Putamen (tissue), 1 donor: ENCODE data around the gene EIF3B.
A peak's percentile ranks its signal among the peaks of the same experiment; 100 is the strongest.
"Not testable (repeated sequence)": the region's sequence is repeated elsewhere in the genome, so short reads cannot be mapped to it uniquely, and the experiment has no call there.

Source experiments
- DNase-seq: peaks from one replicate; pipeline ENCODE4 v3.0.0-alpha.2; 2016; ENCODE audit warnings: low spot score

EIF3B gene

DNA sequence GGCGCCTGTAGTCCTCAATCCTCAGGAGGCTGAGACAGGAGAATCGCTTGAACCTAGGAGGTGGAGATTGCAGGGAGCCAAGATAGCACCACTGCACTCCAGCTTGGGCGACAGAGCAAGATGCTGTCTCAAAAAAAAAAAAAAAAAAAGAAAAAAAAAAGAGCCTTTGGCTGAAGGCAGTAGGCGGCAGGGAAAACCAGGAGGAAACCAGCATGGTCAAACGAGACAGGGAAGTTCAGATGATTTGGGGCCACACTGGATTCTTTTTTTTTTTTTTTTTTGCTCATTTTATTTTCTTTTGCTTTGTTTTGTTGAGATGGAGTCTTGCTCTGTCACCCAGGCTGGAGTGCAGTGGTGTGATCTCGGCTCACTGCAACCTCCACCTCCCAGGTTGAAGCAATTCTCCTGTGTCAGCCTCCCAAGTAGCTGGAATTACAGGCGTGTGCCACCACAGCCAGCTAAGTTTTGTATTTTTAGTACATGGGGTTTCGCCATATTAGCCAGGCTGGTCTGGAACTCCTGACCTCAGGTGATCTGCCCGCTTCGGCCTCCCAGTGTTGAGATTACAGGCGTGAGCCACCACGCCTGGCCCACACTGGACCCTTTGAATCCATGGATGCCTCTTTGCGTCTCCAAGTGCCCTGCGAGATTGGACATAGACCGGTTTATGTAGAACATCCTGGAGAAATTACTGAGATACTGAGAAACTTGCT, 7.1 kb upstream of the EIF3B start:
- not testable (repeated sequence) for DNase-seq

- no peak for DNase-seq
Observed at GRCh38 chr7:2350055-2350454, 4.6 kb upstream of the EIF3B start.

- DNase-seq: no peak
Observed at GRCh38 chr7:2350861-2351260, 3.8 kb upstream of the EIF3B start.

- DNase-seq: no peak
Observed at GRCh38 chr7:2353113-2353935, 1.3 kb upstream of the EIF3B start.

DNA sequence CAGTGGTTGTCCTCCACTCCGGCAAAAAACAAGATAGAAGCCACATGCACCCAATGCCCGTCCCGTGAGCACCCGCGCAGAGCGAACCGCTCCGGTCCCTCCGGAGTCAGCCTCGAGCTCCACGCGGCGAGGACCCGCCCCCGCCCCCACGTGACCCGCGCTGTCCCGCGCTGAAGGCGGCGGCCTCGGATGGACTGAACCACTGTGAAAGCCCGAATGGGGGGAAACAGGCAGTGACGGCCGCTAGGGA, 766 bp upstream of the EIF3B start:
- peak; percentile 88 for DNase-seq

DNA sequence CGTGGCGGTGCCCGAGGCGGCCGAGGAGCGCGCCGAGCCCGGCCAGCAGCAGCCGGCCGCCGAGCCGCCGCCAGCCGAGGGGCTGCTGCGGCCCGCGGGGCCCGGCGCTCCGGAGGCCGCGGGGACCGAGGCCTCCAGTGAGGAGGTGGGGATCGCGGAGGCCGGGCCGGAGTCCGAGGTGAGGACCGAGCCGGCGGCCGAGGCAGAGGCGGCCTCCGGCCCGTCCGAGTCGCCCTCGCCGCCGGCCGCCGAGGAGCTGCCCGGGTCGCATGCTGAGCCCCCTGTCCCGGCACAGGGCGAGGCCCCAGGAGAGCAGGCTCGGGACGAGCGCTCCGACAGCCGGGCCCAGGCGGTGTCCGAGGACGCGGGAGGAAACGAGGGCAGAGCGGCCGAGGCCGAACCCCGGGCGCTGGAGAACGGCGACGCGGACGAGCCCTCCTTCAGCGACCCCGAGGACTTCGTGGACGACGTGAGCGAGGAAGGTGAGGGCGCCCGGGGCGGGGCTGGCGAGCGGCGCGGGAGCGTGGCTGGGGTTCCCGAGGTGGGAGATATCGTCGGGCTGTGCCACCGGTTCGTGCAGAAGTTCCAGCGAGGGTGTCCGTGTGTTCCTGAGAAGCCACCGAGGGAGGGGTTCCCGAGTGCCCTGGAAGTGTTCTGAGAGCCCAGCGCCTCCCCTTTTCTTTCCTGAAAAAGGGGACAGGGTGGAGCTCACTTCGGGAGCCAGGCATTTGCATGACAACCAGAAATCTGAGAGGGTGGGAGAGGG, 495 bp downstream of the EIF3B start:
- no peak for DNase-seq

- DNase-seq: no peak
Observed at GRCh38 chr7:2355705-2356008, 1.0 kb downstream of the EIF3B start.

DNA sequence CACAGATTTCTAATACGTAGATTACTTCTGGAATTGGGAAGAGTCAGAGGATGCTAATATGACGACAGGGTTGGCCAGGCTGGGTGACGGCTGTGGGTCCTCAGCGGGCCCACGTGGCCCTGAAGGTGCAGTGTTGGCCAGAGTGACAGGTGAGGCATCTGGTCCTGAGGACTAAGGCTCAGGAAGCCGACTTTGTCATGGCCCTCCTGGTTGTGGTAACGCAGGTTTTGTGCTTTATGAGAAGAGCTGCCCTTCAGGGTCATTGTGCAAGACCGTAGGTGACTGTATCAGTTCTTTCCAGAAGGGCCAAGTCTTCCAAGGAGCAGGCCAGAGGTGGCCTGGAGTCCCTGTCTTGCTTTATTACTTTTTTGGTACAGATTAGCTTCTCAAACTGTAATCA, 2.5 kb downstream of the EIF3B start:
- DNase-seq: no peak

GRCh38 chr7:2357571-2357970, 2.9 kb downstream of the EIF3B start:
- no peak for DNase-seq

DNA sequence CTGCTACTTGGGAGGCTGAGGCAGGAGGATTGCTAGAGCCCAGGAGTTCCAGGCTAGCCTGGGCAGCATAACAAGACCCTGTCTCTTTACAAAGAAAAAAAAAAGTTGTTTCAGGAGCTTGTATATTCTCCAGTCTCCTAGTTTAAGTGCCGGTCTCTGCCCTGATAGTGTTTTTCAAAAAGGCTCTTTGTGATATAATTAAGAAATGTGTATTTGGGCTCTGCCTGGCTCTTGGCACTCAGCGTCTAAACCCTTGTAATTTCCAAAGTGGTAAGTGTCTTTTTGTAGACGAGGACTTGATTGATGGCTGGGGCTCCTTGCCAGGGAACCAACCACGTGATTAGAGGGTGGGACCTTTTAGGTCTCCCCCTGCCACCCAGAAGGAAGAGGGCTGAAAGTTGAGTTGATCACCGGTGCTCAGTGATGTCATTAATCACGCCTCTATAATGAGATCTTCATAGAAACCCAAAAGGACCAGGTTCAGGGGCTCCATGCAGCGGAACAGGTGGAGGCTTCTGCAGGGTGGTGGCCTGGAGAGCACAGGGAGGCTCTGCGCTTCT, 4.4 kb downstream of the EIF3B start:
- no peak for DNase-seq

DNA sequence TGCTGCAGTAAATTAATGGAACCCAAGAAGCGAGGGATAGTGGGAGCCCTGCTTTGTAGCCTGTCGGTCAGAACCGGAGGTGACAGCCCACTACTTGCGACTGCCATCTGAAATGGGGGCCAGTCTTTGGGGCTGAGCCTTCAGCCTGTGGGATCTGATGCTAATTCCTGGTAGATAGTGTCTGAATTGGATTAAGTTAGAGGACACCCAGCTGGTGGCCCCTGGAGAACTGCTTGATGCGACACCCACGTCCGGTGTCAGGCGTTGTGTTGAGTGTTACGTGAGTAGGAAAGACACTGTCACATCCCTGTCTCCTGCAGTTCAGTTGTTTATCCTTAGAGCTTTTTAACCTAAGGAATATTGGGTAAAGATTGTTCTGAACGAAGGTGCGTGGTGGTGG, 5.0 kb downstream of the EIF3B start:
- DNase-seq: no peak

- DNase-seq: no peak
Observed at GRCh38 chr7:2360796-2361195, 6.2 kb downstream of the EIF3B start.

DNA sequence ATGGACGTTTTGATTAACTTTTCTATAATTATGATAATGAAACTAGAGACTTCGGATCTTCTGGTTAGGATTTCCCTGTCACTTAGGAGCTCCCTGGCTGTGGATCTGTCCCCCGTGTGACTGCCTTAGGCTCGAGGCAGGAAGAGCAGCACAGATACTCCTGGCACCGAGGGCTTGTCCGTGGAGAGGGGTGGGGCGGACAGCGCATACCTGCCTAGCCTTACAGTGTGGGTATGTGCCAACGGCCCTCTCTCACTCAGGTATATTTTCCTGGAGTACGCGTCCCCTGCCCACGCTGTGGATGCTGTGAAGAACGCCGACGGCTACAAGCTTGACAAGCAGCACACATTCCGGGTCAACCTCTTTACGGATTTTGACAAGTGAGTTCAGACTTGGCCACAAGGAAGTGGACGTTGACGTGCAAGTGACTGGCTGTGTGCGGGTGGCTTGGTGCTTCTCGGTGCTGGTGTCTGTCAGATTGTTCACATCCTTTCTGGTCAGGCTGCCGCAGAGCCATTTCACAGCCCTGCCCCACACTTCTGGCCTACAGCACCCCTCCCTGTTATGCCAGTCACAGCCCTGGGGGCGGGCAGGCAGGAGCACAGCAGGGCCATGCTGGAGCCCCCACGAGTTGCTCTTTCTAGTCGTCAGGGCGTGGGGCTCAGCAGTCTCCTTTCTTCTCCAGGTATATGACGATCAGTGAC, 7.9 kb downstream of the EIF3B start:
- DNase-seq: no peak

- DNase-seq: no peak
Observed at GRCh38 chr7:2369139-2369538, 14.5 kb downstream of the EIF3B start.

DNA sequence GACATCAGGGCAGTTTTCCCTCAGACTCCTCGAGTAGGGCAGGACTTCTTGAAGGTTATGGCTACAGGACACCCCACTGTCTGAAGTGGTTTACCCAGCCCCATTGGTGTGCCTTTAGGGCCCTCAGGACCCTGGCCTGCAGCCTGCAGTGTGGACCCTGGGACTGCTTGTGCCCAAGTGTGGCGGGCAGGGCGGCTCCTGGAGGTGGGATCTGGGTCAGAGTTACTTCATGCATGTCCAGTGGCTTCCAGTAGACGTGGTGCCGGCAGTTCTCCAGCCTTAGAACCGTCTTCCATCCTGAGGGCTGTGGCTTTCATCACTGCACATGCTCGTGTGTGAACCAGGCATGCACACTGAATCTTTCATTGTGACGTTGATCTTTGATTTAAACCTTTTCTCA, 16.7 kb downstream of the EIF3B start:
- no peak for DNase-seq

GRCh38 chr7:2372724-2373123, 18.1 kb downstream of the EIF3B start:
- no peak for DNase-seq

GRCh38 chr7:2373124-2373556, 18.5 kb downstream of the EIF3B start:
- DNase-seq: no peak

- DNase-seq: no peak
Observed at GRCh38 chr7:2373646-2374045, 19.0 kb downstream of the EIF3B start.

- no peak for DNase-seq
Observed at GRCh38 chr7:2374401-2374800, 19.8 kb downstream of the EIF3B start.

DNA sequence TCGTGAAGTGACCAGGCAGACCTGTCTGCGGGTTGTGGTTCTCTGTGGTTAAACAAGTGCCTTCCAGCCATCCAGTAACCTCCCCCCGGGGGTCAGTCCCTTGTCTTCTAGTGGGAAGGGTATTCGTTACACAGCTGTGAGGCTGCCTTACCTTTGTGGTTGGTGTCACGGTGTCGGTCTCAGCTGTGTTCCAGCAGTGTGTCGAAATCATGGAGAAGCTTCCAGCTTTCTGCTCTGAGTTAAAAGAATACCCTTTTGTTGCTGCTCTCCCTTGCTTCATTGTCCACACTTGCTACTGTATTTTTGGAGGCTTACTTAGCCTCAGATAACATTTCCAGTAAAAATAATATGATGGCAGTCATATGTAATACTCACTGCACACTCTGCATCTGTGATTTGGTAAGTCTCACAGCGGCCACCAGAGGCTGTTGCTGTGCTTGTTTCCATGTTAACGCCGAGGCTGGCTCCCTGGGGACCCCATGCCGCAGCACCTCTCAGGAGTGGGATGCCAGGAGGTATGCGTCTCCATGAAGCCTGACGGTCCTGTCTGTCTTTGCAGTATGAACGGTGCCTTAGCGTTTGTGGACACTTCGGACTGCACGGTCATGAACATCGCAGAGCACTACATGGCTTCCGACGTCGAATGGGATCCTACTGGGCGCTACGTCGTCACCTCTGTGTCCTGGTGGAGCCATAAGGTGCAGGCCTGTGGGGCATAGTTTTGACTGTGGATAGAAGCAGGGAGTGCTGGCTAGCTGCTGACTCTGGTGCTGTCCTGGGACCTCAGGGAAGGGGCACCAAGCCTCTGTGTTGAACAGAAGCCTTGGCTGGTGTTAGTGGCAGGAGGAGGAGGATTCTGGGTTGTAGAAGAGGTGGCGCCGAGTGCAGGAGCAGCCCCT, 20.5 kb downstream of the EIF3B start:
- no peak for DNase-seq
